H9 (cell line): ENCODE measurements around the gene GRIA4. TPM values are rescaled to one million over a fixed set of nuclear protein-coding genes. Genes with fewer than 3 reads are reported as not detected.
A peak's percentile ranks its signal among the peaks of the same experiment; 100 is the strongest.

Source experiments
- DNase-seq: peaks from one replicate; pipeline ENCODE4 v3.0.0-alpha.2; 2017
- H2AFZ ChIP-seq: one replicate; pipeline ENCODE4 v1.6.1; 2013; ENCODE audit warnings: mild to moderate bottlenecking, low read length, control low read depth, moderate library complexity
- H2AK5ac ChIP-seq: 2 replicates; pipeline ENCODE4 v1.6.1; 2013; ENCODE audit warnings: low read length, control low read depth, mixed read lengths; ENCODE audit not compliant: insufficient read length
- H2BK120ac ChIP-seq: one replicate; pipeline ENCODE4 v1.6.1; 2013; ENCODE audit warnings: low read depth, mild to moderate bottlenecking, low read length, control low read depth, inconsistent platforms; ENCODE audit not compliant: poor library complexity, severe bottlenecking
- H2BK12ac ChIP-seq: 2 replicates; pipeline ENCODE4 v1.6.1; 2013; ENCODE audit warnings: low read length, control low read depth, mixed read lengths, low read depth; ENCODE audit not compliant: insufficient read length
- H2BK15ac ChIP-seq: 2 replicates; pipeline ENCODE4 v1.6.1; 2013; ENCODE audit warnings: low read depth, low read length, control low read depth
- H2BK20ac ChIP-seq: one replicate; pipeline ENCODE4 v1.6.1; 2013; ENCODE audit warnings: low read depth, mild to moderate bottlenecking, low read length, control low read depth, inconsistent platforms; ENCODE audit not compliant: poor library complexity, severe bottlenecking
- H2BK5ac ChIP-seq: 2 replicates; pipeline ENCODE4 v1.6.1; 2013; ENCODE audit warnings: low read length, control low read depth, mixed read lengths; ENCODE audit not compliant: insufficient read length
- H3K14ac ChIP-seq: 2 replicates; pipeline ENCODE4 v1.6.1; 2013; ENCODE audit warnings: low read length, control low read depth; ENCODE audit not compliant: insufficient read depth
- H3K18ac ChIP-seq: 2 replicates; pipeline ENCODE4 v1.6.1; 2013; ENCODE audit warnings: low read depth, mild to moderate bottlenecking, mixed read lengths, low read length, control low read depth; ENCODE audit not compliant: insufficient read length
- H3K23ac ChIP-seq: 2 replicates; pipeline ENCODE4 v1.6.1; 2013; ENCODE audit warnings: low read length, control low read depth, mixed read lengths, low read depth; ENCODE audit not compliant: insufficient read length
- H3K23me2 ChIP-seq: 2 replicates; pipeline ENCODE4 v1.6.1; 2013; ENCODE audit warnings: low read depth, mild to moderate bottlenecking, mixed read lengths, low read length, control low read depth; ENCODE audit not compliant: insufficient read length, poor library complexity, severe bottlenecking
- H3K27ac ChIP-seq: 2 replicates; pipeline ENCODE4 v1.5.1; 2013; ENCODE audit warnings: low read length, control low read depth, mixed read lengths, low read depth; ENCODE audit not compliant: insufficient read length
- H3K27me3 ChIP-seq: 2 replicates; pipeline ENCODE4 v1.6.1; 2013; ENCODE audit warnings: low read length, control low read depth, inconsistent platforms; ENCODE audit not compliant: insufficient read depth
- H3K4ac ChIP-seq: 2 replicates; pipeline ENCODE4 v1.6.1; 2013; ENCODE audit warnings: low read depth, mild to moderate bottlenecking, control low read depth, inconsistent platforms, low read length, moderate library complexity
- H3K4me1 ChIP-seq: 2 replicates; pipeline ENCODE4 v1.6.1; 2013; ENCODE audit warnings: low read length, control low read depth, inconsistent platforms; ENCODE audit not compliant: insufficient read depth
- H3K4me2 ChIP-seq: 2 replicates; pipeline ENCODE4 v1.6.1; 2013; ENCODE audit warnings: low read length, control low read depth, mixed read lengths; ENCODE audit not compliant: insufficient read length, insufficient read depth
- H3K56ac ChIP-seq: 2 replicates; pipeline ENCODE4 v1.6.1; 2013; ENCODE audit warnings: low read depth, mild to moderate bottlenecking, mixed read lengths, low read length, control low read depth; ENCODE audit not compliant: insufficient read length
- H3K79me1 ChIP-seq: 2 replicates; pipeline ENCODE4 v1.6.1; 2013; ENCODE audit warnings: low read depth, mild to moderate bottlenecking, moderate library complexity, low read length, control low read depth, inconsistent platforms; ENCODE audit not compliant: insufficient read depth, poor library complexity, severe bottlenecking
- H3K79me2 ChIP-seq: 2 replicates; pipeline ENCODE4 v1.6.1; 2013; ENCODE audit warnings: low read length, control low read depth, inconsistent platforms; ENCODE audit not compliant: insufficient read depth
- H3K9ac ChIP-seq: 2 replicates; pipeline ENCODE4 v1.6.1; 2013; ENCODE audit warnings: low read length, control low read depth, mixed read lengths; ENCODE audit not compliant: insufficient read length; ENCODE audit errors: extremely low read depth
- H3K9me3 ChIP-seq: one replicate; pipeline ENCODE4 v1.6.1; 2013; ENCODE audit warnings: low read depth, low read length, inconsistent platforms; ENCODE audit not compliant: control insufficient read depth
- H3T11ph ChIP-seq: one replicate; pipeline ENCODE4 v1.6.1; 2013; ENCODE audit warnings: mild to moderate bottlenecking, low read length, control low read depth, inconsistent platforms
- H4K20me1 ChIP-seq: one replicate; pipeline ENCODE4 v1.6.1; 2013; ENCODE audit not compliant: control insufficient read depth, insufficient read length, insufficient read depth
- H4K5ac ChIP-seq: 2 replicates; pipeline ENCODE4 v1.6.1; 2013; ENCODE audit warnings: low read depth, mild to moderate bottlenecking, mixed read lengths, low read length, control low read depth; ENCODE audit not compliant: insufficient read length
- H4K8ac ChIP-seq: replicated peaks from 2 replicates; pipeline ENCODE4 v1.6.1; 2013; ENCODE audit warnings: low read length, control low read depth, mixed read lengths, low read depth; ENCODE audit not compliant: insufficient read length
- H4K91ac ChIP-seq: 2 replicates; pipeline ENCODE4 v1.6.1; 2013; ENCODE audit warnings: low read depth, mild to moderate bottlenecking, moderate library complexity, mixed read lengths, low read length, control low read depth; ENCODE audit not compliant: insufficient read length
- H3K27ac Mint-ChIP-seq, 3 experiments: 2 replicates in 2 of 3; 3 replicates in 1 of 3; pipeline ENCODE4 v1.8.0; 2020 to 2021; ENCODE audit warnings: mixed read lengths in 3 of 3, mild to moderate bottlenecking in 1 of 3, moderate library complexity in 1 of 3
- H3K27me3 Mint-ChIP-seq: 2 replicates; pipeline ENCODE4 v1.8.0; 2021; ENCODE audit warnings: low read depth, mild to moderate bottlenecking, moderate library complexity, mixed read lengths
- H3K36me3 Mint-ChIP-seq, 3 experiments: 2 replicates in 2 of 3; 3 replicates in 1 of 3; pipeline ENCODE4 v1.8.0; 2020 to 2021; ENCODE audit warnings: low read depth in 3 of 3, mixed read lengths in 3 of 3; ENCODE audit not compliant: insufficient read depth in 1 of 3
- H3K4me1 Mint-ChIP-seq, 2 experiments: 2 replicates each; pipeline ENCODE4 v1.8.0; 2020; ENCODE audit warnings: mixed read lengths in 2 of 2
- H3K4me3 Mint-ChIP-seq, 2 experiments: 2 replicates in 1 of 2; 3 replicates in 1 of 2; pipeline ENCODE4 v1.8.0; 2020 to 2021; ENCODE audit warnings: mild to moderate bottlenecking in 2 of 2, mixed read lengths in 2 of 2, moderate library complexity in 1 of 2
- H3K9me3 Mint-ChIP-seq, 2 experiments: 2 replicates in 1 of 2; 3 replicates in 1 of 2; pipeline ENCODE4 v1.8.0; 2020; ENCODE audit warnings: mild to moderate bottlenecking in 2 of 2, mixed read lengths in 2 of 2, moderate library complexity in 1 of 2
- CTCF ChIP-seq: fragments of 200-600 bp; sonication (generic); conservative IDR thresholded peaks from 3 replicates; pipeline ENCODE4 v1.8.0; 2021; ENCODE audit warnings: antibody characterized with exemption, mild to moderate bottlenecking
- WGBS: extraction: QIAGEN DNeasy Blood & Tissue Kit; methylation state at CpG from one replicate; pipeline ENCODE4 v1.1.7; 2013; ENCODE audit warnings: missing lambda C conversion rate, low lambda C conversion rate, mixed read lengths; ENCODE audit not compliant: insufficient read length; ENCODE audit errors: extremely low coverage; 5-methylcytosine and 5-hydroxymethylcytosine counted together
- total RNA-seq: library from RNA; stranded (reverse); gene quantifications from 2 replicates; pipeline ENCODE4 v1.2.1, GENCODE V29; 2021

The GRIA4 gene
- total RNA-seq, 1 experiment from 2014 or later = 0.83 TPM

GRCh38 chr11:105821372-105821771, 211.5 kb downstream of the GRIA4 start:
- no peak overlapping the region for H2BK12ac ChIP-seq
- no peak overlapping the region for H2BK120ac ChIP-seq
- no peak overlapping the region for H3K23ac ChIP-seq
- H3K36me3 Mint-ChIP-seq = peaks cover 0 to 5% (median 4%) of the 10 kb centered on the region in 3 experiments; a peak in 3 of 7 replicates
- H4K8ac ChIP-seq = no peak overlapping the region
- H3K4ac ChIP-seq = no peak overlapping the region
- H3K4me1 ChIP-seq = 0 out of 2 replicates have a peak, but pooled peaks cover 2% of the 10 kb centered on the region
- H2BK20ac ChIP-seq = no peak overlapping the region
- no peak overlapping the region for H2AK5ac ChIP-seq
- no peak overlapping the region for H4K5ac ChIP-seq
- H3K27me3 ChIP-seq = no peaks in the 10 kb centered on the region
- H3K27ac Mint-ChIP-seq = peak overlapping the region in 1 of 3 experiments; percentile 3; a peak in 1 of 7 replicates
- no peaks in the 10 kb centered on the region for H3K9me3 ChIP-seq
- no peak overlapping the region for H3K18ac ChIP-seq
- peak overlapping the region; percentile 68 for H3K4me2 ChIP-seq
- no peak overlapping the region for H2AFZ ChIP-seq
- H3T11ph ChIP-seq = no peak overlapping the region
- H3K79me1 ChIP-seq = no peaks in the 10 kb centered on the region
- H4K20me1 ChIP-seq = no peaks in the 10 kb centered on the region
- H2BK5ac ChIP-seq = no peak overlapping the region
- H3K79me2 ChIP-seq = no peaks in the 10 kb centered on the region
- H2BK15ac ChIP-seq = no peak overlapping the region
- no peak overlapping the region for H3K14ac ChIP-seq
- no peak for TF ChIP-seq CTCF
- H3K27me3 Mint-ChIP-seq = no peaks in the 10 kb centered on the region; the same call in 1 of the 2 replicates
- peaks cover 0 to 5% of the 10 kb centered on the region in 2 experiments; a peak in 1 of 5 replicates for H3K9me3 Mint-ChIP-seq
- peak; percentile 60 for DNase-seq
- H3K23me2 ChIP-seq = no peaks in the 10 kb centered on the region
- no CpG with 5 or more reads among the region's 4 CpGs for WGBS
- H4K91ac ChIP-seq = no peak overlapping the region
- H3K56ac ChIP-seq = no peak overlapping the region
- H3K4me1 Mint-ChIP-seq = peaks cover 23 to 28% of the 10 kb centered on the region in 2 experiments
- H3K4me3 Mint-ChIP-seq = no peak overlapping the region
- H3K9ac ChIP-seq = no peak overlapping the region
- H3K27ac ChIP-seq = no peak overlapping the region
